Stimulated activated CD8-positive, alpha-beta memory T cell treated with anti-CD3 and anti-CD28 coated beads, Interleukin-2, amount 100 ng/mL, for 48 hours (primary cell): ENCODE data around the gene ELF3.
"Not testable (repeated sequence)": the region's sequence is repeated elsewhere in the genome, so short reads cannot be mapped to it uniquely, and the experiment has no call there.

Source experiments
- DNase-seq, 2 donors: peaks; one replicate each; pipeline ENCODE4 v3.0.0-alpha.2; 2020; ENCODE audit warnings: low read depth in 2 of 2

The ELF3 gene

DNA sequence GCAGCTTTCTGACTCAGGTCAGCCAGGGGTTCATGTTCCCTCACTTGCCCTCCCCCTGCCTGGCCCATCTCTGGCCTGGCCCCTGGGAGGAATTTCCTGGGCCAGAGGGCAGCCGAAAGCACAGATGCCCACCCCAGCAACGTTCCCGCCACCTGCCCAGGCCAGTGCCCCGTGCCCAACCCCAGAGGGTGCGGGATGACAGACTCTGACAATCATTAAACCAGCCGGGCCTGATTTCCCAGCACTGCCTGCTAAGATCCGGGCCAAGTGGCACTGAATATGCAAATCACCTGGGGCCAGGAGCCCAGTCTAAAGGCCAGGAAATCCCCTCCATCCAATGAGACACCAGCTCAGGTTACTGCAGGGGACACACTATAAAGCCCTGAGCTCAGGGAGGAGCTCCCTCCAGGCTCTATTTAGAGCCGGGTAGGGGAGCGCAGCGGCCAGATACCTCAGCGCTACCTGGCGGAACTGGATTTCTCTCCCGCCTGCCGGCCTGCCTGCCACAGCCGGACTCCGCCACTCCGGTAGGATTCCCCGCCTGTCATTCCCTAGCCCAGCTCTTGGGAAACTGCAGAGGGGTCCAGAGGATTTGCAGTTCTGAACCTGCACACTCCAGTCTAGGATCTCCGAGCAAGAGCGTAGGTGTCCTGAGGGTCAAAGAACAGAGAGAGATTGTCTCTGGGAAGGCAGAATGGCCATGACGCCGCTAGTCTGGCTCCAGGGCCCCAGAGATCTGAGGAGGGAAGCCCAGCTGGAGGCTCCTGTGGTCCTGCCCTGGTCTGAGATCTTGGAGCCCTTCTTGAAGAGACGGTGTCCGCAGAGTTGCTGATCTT, at the start of gene ELF3:
Gene ELF3, plus strand, starts transcription at position 408 of the 836 bp plus-strand sequence. CDS start 550 bp downstream, outside the sequence.
- no peak for DNase-seq

DNA sequence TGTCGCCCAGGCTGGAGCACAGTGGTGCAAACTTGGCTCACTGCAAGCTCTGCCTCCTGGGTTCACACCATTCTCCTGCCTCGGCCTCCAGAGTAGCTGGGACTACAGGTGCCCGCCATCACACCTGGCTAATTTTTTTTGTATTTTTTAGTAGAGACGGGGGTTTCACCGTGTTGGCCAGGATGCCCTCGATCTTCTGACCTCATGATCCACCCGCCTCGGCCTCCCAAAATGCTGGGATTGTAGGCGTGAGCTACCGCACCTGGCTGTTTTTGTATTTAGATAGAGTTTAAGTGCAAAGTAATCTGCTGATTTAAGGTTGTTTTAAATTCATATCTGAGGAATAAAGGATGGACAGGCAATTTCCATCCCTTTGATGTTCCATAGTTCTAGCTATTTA, 48.0 kb upstream of the ELF3 start:
- not testable (repeated sequence) for DNase-seq

DNA sequence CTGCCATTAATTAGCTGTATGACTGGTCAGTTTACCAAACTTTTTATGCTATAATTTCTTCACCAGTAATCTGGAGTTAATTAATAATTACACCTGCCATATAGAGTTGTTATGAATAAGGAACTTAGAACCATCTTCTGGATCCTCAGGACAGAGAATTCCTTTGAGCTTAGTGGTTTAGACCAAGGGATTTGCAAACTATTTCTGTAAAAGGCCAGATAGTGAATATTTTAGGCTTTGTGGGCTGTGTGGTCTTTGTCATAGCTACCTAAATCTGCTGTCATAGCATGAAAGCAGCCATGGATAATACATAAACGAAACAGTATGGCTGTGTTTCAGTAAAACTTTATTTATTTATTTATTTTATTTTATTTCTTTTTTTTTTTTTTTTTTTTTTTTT, 46.1 kb upstream of the ELF3 start:
- DNase-seq = no peak

DNA sequence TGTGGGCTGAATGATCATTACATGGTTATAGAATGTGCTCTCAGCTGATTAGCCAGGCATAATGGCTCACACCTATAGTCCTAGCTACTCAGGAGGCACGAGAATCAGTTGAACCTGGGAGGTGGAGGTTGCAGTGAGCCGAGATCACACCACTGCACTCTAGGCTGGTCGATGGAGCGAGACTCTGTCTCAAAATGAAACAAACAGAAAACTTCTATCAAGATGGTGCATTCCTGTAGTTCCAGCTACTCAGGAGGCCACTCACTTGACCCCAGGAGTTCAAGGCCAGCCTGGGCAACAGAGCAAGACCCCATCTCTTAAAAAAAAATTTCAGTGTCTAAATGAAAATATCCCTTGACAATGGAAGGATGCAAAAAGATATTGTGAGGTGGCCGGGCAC, 44.2 kb upstream of the ELF3 start:
- no peak for DNase-seq

- no peak for DNase-seq
Observed at GRCh38 chr1:201968202-201968925, 42.0 kb upstream of the ELF3 start.

- DNase-seq = no peak
Observed at GRCh38 chr1:201970334-201971159, 39.8 kb upstream of the ELF3 start.

DNA sequence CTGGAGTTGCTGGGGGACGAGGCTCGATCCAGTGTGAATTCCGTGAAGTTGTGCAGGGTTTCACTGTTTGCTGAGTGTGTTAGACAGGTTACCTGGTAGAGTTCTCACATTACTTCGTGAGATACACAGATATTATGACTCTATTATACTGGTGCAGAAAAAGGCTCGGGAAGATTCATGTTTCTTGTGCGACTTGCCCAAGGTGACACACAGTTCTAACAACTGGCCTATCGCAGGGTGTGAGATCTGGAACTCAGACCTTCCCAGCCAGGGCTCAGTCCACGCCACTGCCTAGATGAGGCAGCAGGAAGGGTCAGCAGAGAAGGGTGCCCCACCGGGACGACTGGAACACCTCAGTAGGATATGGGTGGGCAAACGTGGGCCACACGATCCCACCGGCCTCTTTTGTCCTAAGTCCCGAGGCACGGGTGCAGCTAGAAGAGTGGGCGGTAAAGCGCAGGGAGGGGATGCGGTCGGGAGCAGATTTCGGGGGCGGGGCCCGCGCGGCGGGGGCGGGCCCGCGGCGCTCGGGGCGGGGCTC, 28.2 kb upstream of the ELF3 start:
- DNase-seq = peak; percentile 69 to 73

GRCh38 chr1:201982623-201983379, 27.6 kb upstream of the ELF3 start, which contains the start of gene RNPEP:
Gene RNPEP (plus strand): TSS chr1:201982648. CDS start chr1:201982667, 19 bp downstream.
- DNase-seq = peak; percentile 26 to 40

DNA sequence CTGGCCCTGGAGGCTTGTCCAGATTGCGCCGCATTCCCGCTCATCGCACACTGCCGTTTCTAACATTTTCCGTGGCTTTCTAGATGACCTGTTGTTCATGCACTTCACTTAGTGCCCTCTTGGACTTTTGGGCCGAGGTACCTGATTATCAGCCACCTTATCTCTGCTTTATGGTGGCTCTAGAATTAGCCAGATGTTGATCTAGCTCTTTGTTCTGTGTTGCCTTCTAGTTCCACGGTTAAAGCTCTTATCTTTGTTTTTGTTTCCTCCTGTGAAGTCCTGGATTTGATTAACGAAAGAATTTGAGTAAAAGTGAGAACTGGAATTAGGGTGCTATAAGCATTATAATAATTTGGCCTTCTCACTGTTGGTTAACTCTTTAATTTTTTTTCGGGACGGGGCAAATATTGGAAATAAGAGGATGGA, 27.0 kb upstream of the ELF3 start:
- no peak for DNase-seq

DNA sequence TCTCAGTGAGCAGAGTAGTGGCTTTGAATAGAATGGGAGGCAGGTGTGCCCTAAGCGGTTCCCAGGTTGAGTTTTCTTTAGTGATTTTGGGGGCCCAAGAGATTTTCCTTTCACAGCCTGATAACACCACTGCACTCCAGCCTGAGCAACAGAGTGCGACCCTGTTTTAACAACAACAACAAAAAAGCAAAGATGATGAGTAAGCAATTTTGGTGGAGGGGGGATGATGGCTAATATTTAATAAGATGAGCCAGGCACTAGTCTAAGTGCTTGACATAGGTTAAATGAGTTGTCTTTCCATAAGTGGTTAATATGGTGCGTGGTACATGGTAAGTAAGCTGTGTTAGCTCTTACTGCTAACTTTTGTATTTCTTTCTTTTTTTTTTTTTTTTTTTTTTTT, 25.9 kb upstream of the ELF3 start:
- no peak for DNase-seq

DNA sequence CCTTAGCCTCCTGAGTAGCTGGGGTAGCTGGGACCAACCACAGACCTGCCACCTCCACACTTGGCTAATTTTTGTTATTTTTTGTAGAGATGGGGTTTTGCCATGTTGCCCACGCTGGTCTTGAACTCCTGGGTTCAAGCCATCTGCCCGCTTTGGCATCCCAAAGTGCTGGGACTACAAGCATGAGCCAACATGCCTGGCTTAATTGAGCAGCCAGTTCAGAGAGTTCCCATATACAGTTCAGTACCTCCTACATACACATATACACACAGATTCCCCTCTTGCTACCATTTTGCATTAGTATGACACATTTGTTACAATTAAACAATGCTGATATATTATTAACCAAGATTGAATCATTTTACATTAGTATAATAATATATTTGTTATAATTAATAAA, 25.0 kb upstream of the ELF3 start:
- no peak for DNase-seq

- DNase-seq = no peak
Observed at GRCh38 chr1:201988601-201989000, 21.8 kb upstream of the ELF3 start.

GRCh38 chr1:201989354-201990128, 20.8 kb upstream of the ELF3 start:
- DNase-seq = no peak

DNA sequence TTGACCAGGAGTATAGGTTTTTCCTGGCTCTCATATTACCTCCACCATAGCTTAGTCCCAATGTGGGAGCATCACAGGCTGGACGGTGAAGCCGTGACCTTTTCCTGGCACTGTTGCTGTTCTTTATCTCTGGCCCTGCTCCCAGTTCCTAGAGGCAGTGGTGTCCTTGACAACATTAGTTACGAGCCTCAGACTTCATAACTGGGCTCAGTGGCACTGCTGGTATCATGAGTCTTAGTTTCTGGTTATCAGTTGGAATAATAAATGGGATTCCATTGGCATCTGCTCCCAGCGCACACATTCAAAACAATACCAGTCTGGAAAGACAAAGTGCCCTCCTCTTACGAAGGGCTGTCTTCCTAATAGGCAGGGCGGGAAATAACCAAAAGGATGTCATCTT, 20.0 kb upstream of the ELF3 start:
- no peak for DNase-seq

GRCh38 chr1:201999625-202000238, 10.7 kb upstream of the ELF3 start:
- no peak for DNase-seq

DNA sequence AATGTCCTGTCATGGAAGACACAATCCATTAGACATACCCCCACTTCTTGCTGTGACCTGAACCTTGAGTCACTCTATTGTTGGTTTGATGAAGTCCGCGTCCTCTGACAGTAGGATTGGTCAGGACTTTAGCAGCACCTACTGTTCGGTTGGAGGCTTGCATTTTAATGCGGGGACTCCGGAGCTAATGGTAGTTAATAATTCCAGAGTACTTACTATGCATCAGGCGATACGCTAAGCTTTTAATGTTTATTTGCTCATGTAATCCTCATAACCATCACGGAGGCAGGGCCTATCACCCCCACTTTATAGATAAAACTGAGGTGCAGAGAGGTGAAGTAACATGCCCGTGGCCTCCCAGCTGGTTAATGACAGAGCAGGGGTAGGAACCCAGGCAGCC, 7.9 kb upstream of the ELF3 start:
- no peak for DNase-seq

- no peak for DNase-seq
Observed at GRCh38 chr1:202004711-202005110, 5.7 kb upstream of the ELF3 start.

DNA sequence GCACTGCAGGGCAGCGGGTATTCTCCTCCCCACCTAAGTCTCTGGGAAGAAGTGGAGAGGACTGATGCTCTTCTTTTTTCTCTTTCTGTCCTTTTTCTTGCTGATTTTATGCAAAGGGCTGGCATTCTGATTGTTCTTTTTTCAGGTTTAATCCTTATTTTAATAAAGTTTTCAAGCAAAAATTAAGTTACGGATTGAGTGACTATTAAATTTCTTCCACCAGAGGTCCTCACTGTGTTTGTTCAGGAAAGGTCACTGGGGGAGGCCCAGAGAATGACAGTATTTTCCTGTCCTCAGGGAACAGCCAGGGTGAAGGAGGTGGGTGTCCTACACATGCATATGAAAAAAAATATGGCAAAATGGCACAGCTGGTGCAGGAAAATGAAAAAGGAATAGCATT, 4.4 kb upstream of the ELF3 start:
- no peak for DNase-seq

- DNase-seq = no peak
Observed at GRCh38 chr1:202007304-202007703, 3.1 kb upstream of the ELF3 start.
